Subcutaneous abdominal adipose tissue (tissue), 5 donors: ENCODE measurements around the gene CAPN5.
A peak's percentile ranks its signal among the peaks of the same experiment; 100 is the strongest.

ENCODE experiments used
- H3K27ac ChIP-seq: one replicate; pipeline ENCODE4 v1.7.0; 2013; ENCODE audit warnings: low read depth, mild to moderate bottlenecking, inconsistent platforms, low read length, moderate library complexity
- H3K27me3 ChIP-seq, 5 donors: one replicate each; pipeline ENCODE4 v1.7.0; 2013; ENCODE audit warnings: low read length in 5 of 5, inconsistent platforms in 1 of 5; ENCODE audit not compliant: control insufficient read depth in 5 of 5, insufficient read depth in 4 of 5
- H3K36me3 ChIP-seq, 5 donors: one replicate each; pipeline ENCODE4 v1.7.0; 2013; ENCODE audit warnings: low read length in 5 of 5; ENCODE audit not compliant: control insufficient read depth in 5 of 5, insufficient read depth in 5 of 5
- H3K4me1 ChIP-seq, 5 donors: one replicate each; pipeline ENCODE4 v1.7.0; 2013; ENCODE audit warnings: low read length in 5 of 5, mild to moderate bottlenecking in 3 of 5, moderate library complexity in 1 of 5; ENCODE audit not compliant: control insufficient read depth in 5 of 5, insufficient read depth in 5 of 5
- H3K4me3 ChIP-seq, 5 donors: one replicate each; pipeline ENCODE4 v1.7.0; 2013; ENCODE audit warnings: low read length in 5 of 5, low read depth in 1 of 5
- H3K9ac ChIP-seq, 5 donors: one replicate each; pipeline ENCODE4 v1.7.0; 2013; ENCODE audit warnings: low read length in 5 of 5, mild to moderate bottlenecking in 4 of 5, moderate library complexity in 3 of 5
- H3K9me3 ChIP-seq, 5 donors: one replicate each; pipeline ENCODE4 v1.7.0; 2013; ENCODE audit warnings: low read length in 5 of 5; ENCODE audit not compliant: control insufficient read depth in 5 of 5
- donor health status: healthy.
- donor health status: healthy.
- donor health status: healthy.
- donor health status: healthy.
- donor health status: healthy.

Gene CAPN5

GRCh38 chr11:77080643-77081210 is 14.0 kb downstream of the CAPN5 start:
- H3K27me3 ChIP-seq, result no peaks in the 10 kb centered on the region
- H3K9me3 ChIP-seq, result no peaks in the 10 kb centered on the region
- H3K36me3 ChIP-seq, result no peaks in the 10 kb centered on the region
- no peak overlapping the region for H3K27ac ChIP-seq
- H3K9ac ChIP-seq, result no peak overlapping the region
- H3K4me3 ChIP-seq, result no peak overlapping the region
- peaks cover 8 to 21% (median 18%) of the 10 kb centered on the region in 5 donors for H3K4me1 ChIP-seq

- no peaks in the 10 kb centered on the region for H3K36me3 ChIP-seq
- no peaks in the 10 kb centered on the region for H3K9me3 ChIP-seq
- H3K4me1 ChIP-seq, result peaks cover 8 to 21% (median 18%) of the 10 kb centered on the region in 5 donors
- no peaks in the 10 kb centered on the region for H3K27me3 ChIP-seq
- no peak overlapping the region for H3K27ac ChIP-seq
- no peak overlapping the region for H3K9ac ChIP-seq
- H3K4me3 ChIP-seq, result no peak overlapping the region
Observed at GRCh38 chr11:77081381-77081851, 14.6 kb downstream of the CAPN5 start.

DNA sequence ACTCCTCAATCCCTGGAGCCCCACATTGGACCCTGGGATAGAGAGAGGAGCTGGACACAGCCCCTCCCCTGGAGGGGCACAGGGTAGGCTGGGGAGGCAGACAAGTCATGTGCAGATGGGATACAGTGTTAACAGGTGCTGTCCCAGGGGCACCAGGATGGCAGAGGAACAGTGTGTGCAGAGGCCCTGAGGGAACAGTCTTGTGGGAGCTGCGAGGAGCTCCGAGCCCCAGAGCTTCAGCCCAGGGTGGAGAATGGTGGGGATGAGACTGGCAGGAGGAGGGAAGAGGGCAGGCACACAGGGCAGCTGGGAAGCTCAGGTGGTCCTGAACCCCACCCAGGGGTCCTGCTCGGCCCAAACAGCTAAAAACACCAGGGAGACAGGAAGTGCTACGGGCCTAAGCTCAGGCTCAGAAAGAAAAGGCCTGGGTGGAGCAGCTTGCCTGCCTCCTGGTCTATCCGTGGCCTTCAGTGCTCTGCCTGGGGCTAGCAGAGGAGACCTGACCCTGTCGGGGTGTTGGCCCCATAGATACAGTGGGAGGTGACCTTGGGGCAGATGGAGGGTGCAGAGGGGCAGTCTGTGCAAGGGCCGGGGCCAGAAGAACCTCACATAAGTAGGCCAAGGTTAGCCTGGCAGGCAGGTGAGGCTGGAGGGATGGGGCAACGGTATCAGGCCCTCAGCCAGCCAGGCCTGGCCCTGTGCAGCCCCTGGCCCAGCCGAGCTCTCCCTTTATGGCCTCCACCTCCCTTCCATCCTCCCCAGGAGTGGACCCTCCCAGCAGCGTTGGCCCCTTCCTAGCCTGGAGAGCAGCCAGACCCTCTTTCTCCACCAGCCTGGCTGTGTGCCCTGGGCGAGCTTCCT is 15.4 kb downstream of the CAPN5 start:
- Histone ChIP-seq H3K36me3 (no peaks in the 10 kb centered on the region), H3K4me3 (peak overlapping the region in 4 of 5 donors; percentile 19 to 38 (median 28)), H3K9ac (peak overlapping the region in 3 of 5 donors; percentile 22 to 61 (median 60)), H3K27ac (no peak overlapping the region), H3K4me1 (peaks cover 8 to 21% (median 18%) of the 10 kb centered on the region in 5 donors), H3K9me3 (no peaks in the 10 kb centered on the region), H3K27me3 (no peaks in the 10 kb centered on the region)

DNA sequence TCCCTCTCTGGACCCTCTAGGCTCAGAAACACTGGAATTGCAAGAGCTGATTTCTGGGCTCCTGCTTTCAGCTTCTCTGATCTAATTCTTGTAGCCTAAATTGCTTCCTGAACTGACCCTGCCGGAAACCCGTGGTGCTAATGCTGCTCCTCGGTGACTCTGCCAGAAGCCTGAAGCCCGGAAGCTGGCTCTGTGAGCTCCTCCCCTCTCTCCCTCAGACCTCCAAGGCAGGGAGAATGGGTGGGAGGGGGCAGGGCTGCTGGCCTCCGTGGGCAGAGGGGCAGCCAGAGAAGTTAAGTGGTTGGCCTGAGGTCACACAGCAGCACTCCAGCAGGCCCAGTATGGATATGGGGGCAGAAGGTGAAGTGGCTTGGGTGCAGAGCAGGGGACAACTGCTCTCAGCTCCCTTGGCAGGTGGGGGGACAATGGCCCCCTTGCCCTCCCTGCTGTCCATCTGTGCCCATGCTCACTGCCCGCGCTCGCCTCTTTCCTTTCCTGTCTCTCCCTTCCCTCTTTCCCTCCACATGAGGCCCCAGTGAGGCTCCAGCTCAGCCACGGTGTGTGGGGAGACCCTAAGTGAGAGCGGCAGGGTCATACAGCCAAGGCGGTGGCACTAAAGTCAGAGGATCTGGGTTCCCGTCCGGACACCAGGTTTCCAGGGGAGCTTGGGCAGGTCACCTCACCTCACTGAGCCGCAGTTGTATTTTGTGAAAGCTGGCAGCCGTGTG is 16.2 kb downstream of the CAPN5 start:
- peak overlapping the region in 2 of 5 donors; percentile 60 to 61 for H3K9ac ChIP-seq

GRCh38 chr11:77083566-77084245 is 16.9 kb downstream of the CAPN5 start:
- Histone ChIP-seq H3K27me3 (no peaks in the 10 kb centered on the region), H3K4me1 (peaks cover 8 to 21% (median 18%) of the 10 kb centered on the region in 5 donors), H3K9me3 (no peaks in the 10 kb centered on the region), H3K27ac (no peak overlapping the region), H3K4me3 (no peak overlapping the region), H3K9ac (peak overlapping the region in 1 of 5 donors; percentile 61), H3K36me3 (no peaks in the 10 kb centered on the region)

More for the DNA sequence above, 16.2 kb downstream of the CAPN5 start:
- no peaks in the 10 kb centered on the region for H3K9me3 ChIP-seq
- H3K4me3 ChIP-seq, result peak overlapping the region in 4 of 5 donors; percentile 19 to 38 (median 28)
- H3K4me1 ChIP-seq, result peaks cover 8 to 21% (median 18%) of the 10 kb centered on the region in 5 donors
- H3K27me3 ChIP-seq, result no peaks in the 10 kb centered on the region
- H3K36me3 ChIP-seq, result no peaks in the 10 kb centered on the region
- no peak overlapping the region for H3K27ac ChIP-seq

DNA sequence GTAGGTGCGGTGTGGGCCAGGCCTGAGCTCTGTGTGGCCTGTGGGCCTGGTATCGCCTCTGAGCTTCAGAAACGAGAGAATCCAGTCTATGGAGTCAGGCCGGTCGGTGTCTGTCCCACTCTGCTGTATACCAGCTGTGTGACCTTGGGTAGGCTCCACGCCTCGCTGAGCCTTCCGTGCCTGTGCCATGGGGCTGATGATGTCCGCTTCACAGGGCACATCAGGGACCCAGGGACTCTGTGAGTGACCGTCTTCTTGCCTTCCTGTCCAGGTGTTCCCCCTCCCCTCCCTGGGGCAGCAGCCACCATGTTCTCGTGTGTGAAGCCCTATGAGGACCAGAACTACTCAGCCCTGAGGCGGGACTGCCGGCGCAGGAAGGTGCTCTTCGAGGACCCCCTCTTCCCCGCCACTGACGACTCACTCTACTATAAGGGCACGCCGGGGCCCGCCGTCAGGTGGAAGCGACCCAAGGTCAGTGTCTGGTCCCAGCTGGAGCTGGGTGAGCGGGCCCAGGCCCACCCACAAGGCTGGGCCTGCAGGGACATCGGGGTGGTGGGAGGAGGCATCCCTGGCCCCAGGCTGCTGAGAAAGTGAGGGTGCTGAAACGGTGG is 17.9 kb downstream of the CAPN5 start:
- Histone ChIP-seq H3K4me1 (peaks cover 8 to 21% (median 18%) of the 10 kb centered on the region in 5 donors), H3K4me3 (no peak overlapping the region), H3K9ac (no peak overlapping the region), H3K36me3 (no peaks in the 10 kb centered on the region), H3K27ac (no peak overlapping the region), H3K27me3 (no peaks in the 10 kb centered on the region), H3K9me3 (no peaks in the 10 kb centered on the region)

DNA sequence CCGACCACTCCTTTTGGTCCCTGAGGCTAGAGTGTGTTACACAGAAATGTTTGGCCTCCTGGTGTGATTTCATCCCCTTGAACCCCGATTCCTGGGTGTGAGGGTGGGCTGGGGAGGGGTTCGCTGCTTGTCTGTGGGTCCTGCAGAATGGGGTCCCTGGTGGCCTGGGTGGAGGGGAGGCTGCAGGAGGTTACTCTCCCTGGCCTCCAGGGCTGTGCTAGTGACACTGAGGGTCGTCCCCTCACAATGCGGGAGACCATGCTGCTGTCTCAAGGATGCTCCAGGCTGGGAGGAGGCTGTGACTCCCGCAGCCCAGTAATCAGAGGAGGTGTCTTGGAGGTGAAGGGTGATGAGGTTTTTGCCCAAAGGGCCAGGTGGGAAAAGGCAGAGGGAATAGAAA is 18.9 kb downstream of the CAPN5 start:
- Histone ChIP-seq H3K4me3 (no peak overlapping the region), H3K27me3 (no peaks in the 10 kb centered on the region), H3K9me3 (no peaks in the 10 kb centered on the region), H3K9ac (no peak overlapping the region), H3K4me1 (peaks cover 8 to 21% (median 18%) of the 10 kb centered on the region in 5 donors), H3K27ac (no peak overlapping the region), H3K36me3 (no peaks in the 10 kb centered on the region)

DNA sequence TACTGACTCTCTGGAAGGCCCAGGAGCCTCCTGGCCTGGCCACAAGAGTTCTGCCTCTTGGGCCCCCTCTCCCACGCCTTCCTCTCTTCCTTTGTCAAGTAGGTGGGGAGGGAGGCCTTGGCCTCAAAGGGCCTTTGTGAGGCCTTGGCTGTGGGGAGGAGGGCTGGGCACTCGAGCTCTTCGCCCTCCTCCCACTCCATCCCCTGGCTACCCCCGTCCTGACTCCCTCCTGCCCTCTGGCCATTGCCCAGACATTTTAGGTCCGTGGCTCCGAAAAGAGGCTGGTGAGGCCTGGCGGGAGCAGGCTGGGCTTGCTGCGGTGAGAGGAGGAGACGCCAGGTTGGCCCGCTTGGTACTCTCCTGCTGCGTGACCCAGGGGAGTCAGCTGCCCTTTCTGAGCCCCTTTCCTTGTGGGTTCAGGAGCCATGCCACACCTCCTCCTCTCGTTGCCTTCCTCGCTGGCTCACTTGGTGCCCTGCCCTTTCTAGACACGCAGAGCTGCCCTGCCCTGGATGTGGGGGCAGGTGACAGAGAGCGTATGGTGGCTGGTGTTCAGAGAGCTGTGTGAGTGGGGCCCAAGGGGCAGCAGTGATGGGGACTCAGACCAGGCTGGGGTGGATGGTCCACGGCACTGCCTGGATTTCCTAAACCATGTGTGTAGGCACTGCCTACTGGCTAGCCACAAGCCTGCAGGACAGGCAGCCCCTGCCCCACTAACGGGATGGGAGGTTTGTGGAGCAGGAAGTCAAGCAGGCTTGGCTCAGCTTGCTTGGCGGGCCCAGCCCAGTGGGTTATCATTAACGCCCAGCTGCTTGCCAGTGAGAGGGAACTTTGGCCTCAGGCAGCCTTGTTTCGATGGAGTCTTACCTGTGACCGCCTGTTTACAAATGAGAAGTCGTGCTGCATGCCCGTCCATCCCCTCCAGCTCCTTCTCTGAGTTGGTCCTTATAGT is 20.0 kb downstream of the CAPN5 start:
- no peaks in the 10 kb centered on the region for H3K36me3 ChIP-seq
- H3K27me3 ChIP-seq, result no peaks in the 10 kb centered on the region
- no peak overlapping the region for H3K9ac ChIP-seq
- no peak overlapping the region for H3K27ac ChIP-seq
- H3K4me3 ChIP-seq, result no peak overlapping the region
- H3K4me1 ChIP-seq, result peaks cover 5 to 20% (median 18%) of the 10 kb centered on the region in 5 donors
- H3K9me3 ChIP-seq, result no peaks in the 10 kb centered on the region
